GM12872 (cell line): ENCODE data around the gene FBLN1.

Experiments
- CTCF ChIP-seq: IDR thresholded peaks from 3 replicates; pipeline ENCODE4 v1.5.1; 2011; ENCODE audit warnings: low read depth, mild to moderate bottlenecking, low read length, moderate library complexity; ENCODE audit not compliant: insufficient read depth

FBLN1 gene

GRCh38 chr22:45459235-45459634 lies 43.4 kb upstream of the FBLN1 start:
- TF ChIP-seq CTCF: no peak

GRCh38 chr22:45460288-45461109 lies 42.2 kb upstream of the FBLN1 start:
- no peak for TF ChIP-seq CTCF

- TF ChIP-seq CTCF: peak; percentile 45; the same call in 1 of the 3 replicates
Observed at GRCh38 chr22:45462034-45462655, 40.5 kb upstream of the FBLN1 start.

GRCh38 chr22:45465633-45466032 lies 37.0 kb upstream of the FBLN1 start:
- no peak for TF ChIP-seq CTCF

- TF ChIP-seq CTCF: no peak
Observed at GRCh38 chr22:45468872-45469271, 33.8 kb upstream of the FBLN1 start.

- no peak for TF ChIP-seq CTCF
Observed at GRCh38 chr22:45469281-45470073, 33.2 kb upstream of the FBLN1 start.

- no peak for TF ChIP-seq CTCF
Observed at GRCh38 chr22:45470871-45471270, 31.8 kb upstream of the FBLN1 start.
